ENCODE data around the gene SATL1. TPM values are rescaled to one million over a fixed set of nuclear protein-coding genes. Genes with fewer than 3 reads are reported as not detected.
"Not testable (repeated sequence)": the region's sequence is repeated elsewhere in the genome, so short reads cannot be mapped to it uniquely, and the experiment has no call there.

SATL1 gene, protein sequence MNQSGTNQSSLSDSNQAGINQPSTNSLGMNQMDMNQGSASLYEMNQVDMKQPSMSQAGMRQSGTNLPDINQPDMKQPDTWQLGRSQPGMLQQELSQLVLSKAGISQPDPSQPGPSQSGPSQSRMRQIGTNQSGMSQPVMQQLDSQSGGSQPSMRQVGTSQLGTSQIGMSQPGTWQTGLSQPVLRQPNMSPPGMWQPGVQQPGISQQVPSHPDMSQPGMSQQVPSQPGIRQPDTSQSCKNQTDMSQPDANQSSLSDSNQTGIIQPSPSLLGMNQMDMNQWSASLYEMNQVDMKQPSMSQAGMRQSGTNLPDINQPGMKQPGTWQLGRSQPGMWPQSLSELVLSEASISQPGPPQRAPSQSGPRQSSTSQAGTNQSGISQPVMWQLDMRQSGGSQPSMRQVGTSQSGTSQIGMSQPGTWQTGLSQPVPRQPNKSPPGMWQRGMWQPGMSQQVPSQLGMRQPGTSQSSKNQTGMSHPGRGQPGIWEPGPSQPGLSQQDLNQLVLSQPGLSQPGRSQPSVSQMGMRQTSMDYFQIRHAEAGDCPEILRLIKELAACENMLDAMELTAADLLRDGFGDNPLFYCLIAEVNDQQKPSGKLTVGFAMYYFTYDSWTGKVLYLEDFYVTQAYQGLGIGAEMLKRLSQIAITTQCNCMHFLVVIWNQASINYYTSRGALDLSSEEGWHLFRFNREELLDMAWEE
- not detected in 2 replicates for total RNA-seq

DNA sequence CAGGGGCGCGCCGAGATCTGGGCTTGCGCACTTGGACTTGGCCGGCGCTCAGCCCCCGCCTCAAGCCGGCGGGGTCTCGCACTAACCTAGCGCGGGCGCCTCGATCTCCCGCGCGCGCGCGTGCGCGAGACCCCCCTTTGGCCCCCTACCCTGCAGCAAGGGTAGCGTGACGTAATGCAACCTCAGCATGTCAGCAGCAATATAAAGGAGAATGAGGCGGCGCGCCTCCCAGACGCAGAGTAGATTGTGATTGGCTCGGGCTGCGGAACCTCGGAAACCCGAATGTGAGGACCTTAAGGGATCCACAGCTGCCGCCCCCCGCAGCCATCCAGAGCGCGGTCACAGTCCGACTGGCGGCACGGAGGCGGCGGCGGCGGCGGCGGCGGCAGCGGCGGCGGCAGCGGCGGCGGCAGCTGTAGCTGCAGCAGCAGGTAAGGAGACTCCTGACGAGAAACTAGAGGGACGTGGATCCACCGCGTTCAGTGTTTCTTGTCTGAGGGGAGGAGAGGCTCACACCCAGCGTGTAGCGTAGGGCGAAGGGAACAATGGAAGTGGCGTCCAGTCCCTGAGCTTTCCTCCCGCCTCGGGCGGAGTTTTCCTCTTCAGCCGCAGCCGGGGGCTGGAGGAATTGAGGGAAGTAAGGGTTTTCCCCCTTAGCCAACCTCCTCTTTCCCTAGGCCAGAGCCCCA lies at the start of gene SATL1, which contains the start of gene ZNF711:
Gene SATL1, minus strand, starts transcription at position 19 of the 689 bp plus-strand sequence. CDS start 134,811 bp downstream, outside the sequence.
Gene ZNF711, plus strand, starts transcription at position 231 of the 689 bp plus-strand sequence. CDS start 3,582 bp downstream, outside the sequence.
- peak; percentile 24 for DNase-seq

DNA sequence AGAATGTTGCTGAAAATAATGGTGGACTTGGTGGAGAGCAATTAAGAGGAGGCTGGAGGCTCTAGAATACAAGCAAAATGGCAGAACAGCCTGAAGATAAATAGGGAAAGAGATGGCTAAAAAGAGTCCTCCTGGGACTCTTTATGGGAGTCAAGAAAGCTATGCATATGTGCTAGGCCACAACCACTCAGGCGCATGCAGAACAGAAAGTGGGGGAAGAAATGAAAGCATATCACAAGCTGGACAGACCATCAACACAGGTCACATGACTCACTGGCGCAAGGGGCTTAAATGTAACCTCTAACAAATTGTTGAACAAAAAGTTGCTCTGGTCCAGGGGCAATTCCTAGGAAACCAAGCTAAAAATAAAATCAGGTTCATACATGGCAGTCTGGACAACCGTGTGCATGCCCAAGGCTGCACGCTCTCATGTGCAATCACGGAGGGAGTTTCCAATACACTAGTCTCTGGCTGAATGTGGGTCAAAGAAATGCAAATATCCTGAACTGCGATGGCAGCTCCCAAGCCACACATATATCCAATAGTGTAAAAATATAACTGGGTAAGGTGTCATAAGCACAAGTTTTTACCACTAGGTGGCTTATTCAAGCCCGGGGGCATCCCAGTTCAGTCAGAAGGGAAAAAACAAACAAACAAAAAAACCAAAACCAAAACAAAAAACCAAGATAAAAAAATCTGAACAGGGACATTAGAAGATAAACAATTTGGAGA lies 45.6 kb upstream of the SATL1 start:
- no peak for DNase-seq

DNA sequence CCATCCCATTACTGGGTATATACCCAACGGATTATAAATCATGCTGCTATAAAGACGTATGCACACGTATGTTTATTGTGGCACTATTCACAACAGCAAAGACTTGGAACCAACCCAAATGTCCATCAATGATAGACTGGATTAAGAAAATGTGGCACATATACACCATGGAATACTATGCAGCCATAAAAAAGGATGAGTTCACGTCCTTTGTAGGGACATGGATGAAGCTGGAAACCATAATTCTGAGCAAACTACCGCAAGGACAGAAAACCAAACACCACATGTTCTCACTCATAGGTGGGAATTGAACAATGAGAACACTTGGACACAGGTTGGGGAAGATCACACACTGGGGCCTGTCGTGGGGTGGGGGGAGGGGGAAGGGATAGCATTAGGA lies 41.7 kb upstream of the SATL1 start:
- DNase-seq: not testable (repeated sequence)

DNA sequence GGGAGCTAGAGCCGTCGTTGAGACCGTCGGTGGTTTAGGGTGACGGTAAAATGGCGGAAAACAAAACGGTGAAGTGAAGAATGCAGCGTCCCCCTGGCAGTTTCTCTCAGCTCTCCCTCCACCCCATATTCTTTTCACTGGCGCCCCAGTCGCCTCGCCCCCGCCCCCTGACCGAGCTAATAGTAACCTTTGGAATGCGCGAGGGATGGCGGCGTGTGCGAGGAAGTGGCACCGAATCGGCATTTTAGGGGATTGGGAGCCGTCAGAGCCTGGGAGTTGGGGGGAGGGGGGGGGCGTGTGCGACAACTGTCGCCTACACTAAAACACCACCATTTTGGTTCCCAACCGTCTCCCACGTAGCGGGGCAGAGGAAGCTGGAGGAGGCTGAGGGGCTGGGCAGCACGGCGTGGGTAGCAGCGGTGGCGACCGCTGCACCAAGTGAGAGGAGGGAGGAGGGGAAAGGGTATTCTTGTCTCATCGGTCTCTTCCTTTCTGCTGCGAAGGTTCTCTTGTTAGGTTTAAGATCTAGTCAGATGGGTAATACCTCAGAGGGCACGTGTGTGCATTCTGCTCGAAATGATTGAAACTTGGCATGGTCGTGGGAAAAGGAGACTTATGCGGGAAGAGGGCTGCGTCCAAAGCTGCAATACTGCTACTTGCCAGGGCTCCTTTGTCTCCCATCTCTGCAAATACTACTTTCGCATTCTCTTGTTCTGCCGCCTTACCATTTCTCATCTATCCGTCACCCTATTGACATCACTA lies 1.1 kb upstream of the SATL1 start:
- peak; percentile 14 for DNase-seq

DNA sequence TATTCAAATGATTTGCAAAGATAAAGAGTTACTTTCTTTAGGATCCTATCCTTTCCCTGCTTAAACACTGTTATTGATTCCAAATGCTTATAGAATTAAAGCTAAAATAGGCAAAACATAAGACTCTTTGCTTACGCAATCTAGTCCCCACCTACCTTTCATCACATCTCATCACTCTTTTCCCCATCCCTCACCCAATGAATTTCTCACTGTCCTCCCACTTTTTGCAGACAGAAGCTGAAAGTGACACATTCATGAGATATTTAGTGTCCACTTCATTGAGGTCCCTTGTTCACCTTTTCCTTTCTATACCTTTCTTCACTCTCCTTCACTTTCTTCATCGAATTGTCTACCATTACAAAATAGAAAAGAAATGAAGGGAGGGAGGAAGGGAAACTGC lies 424 bp downstream of the SATL1 start:
- no peak for DNase-seq

DNA sequence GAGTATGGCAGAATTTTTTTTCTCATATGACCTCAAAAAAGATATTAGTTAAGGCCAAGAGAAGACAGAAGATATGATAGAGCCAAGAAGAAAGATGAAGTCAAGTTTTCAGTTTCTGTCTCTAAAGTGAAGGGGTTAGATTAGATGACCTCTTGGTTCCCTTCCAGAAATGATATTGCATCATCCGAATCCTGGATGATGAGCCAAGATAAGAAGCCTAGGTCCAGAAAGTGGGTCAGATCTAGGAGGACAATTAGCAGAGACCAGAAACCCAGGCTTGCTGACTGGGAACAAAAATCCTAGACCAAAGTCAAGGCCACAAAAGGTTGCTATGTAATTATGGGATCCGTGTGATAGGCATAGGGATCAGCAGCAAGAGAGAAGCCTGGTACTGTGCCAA lies 20.2 kb downstream of the SATL1 start:
- no peak for DNase-seq

DNA sequence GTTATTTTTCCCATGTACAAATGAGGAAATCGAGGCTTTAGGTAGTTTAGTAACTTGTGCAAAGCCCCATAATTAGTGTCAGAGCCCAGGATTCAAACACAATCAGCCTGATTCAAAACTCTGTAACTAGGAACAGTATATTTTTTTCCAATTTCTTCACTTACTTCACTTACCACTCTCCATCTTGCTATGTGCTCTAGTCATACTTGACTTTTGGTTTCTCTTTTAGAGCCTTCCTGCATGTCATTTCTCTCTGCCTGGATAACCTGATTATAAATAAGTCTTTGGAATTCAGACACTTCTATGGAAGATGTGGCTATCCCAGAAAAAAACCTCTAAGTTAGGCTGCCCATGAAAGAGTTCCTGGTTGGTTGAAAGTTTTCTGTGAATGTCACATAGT lies 22.2 kb downstream of the SATL1 start:
- no peak for DNase-seq

DNA sequence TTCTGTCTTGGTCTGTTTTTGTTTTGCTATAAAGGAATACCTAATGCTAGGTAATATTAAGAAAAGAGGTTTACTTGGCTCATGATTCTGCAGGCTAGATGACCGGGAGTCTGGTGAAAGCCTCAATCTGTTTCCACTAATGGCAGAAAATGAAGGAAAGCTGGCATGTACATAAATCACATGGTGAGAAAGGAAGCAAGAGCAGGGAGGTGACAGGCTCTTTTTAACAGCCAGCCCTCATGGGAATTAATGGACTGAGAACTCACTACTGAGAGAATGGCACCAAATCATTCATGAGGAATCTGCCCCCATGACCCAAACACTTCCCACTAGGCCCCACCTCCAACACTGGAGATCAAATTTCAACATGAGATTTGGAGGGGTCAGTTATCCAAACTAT lies 27.6 kb downstream of the SATL1 start:
- no peak for DNase-seq

DNA sequence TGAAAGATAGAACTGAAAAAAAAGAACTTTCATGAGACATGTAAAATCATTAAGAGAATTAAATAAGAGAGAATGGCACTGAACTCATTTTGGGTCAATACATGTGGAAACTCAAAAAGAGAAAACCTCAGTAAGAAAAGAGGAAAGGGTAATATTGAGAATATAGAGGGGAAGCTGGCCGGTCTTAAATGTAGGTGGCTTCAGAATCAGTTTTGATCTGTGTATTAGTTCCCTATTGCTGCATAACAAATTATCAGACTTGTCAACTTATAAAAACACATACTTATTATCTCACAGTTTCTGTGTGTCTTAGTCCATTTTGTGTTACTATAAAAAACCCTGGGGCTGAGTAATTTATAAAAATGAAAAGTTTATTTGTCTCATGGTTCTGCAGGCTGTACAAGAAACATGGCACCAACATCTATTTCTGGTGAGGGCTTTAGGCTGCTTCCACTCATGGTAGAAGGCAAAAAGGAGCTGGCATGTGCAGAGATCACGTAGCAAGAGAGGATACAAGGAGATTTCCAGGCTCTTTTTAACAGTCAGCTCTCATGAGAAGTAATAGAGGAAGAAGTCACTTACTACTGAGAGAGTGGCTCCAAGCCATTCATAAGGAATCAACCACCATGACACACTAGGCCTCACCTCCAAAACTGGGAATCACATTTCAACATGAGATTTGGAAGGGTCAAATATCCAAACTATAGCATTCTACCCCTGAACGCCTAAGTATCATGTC lies 29.6 kb downstream of the SATL1 start:
- DNase-seq: no peak

DNA sequence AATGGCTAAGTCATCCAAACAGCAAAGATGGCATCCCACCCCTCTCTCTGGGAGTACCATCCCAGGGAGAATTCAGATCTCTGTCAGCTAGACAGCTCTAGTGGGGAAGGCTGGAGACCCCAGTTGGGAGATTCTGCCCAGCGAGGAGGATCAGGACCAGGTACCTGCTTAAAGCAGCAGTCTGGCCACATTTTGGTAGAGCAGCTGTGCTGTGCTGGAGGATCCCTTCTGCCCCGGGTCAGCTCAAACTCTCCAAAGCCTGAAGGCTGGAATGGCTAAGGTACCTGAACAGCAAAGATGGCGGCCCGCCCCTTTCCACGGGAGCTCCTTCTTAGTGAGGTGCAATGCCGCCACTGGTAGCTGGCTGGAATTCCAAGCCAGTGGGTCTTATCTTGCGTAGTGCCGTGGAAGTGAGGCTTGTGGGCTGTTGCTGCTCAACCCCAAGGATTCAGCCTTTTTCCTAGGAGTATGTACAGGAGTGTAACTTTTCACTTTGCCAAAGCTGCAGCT lies 40.1 kb downstream of the SATL1 start:
- DNase-seq: no peak

DNA sequence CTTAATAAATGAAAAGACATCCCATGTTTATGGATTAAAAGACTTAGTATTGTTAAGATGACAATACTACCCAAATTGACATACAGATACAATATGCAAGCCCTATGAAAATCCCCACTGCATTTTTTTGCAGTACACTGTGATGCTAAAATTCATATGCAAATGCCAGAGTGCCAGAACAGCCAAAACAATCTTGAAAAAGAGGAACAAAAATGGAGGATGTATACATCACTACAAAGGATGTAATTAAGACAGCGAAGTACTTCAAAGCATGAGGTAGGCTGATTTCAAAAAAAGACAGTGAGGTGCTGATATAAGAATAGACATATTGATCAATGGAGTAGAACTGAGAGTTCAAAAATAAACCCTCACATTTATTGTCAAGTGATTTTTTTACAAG lies 47.3 kb downstream of the SATL1 start:
- DNase-seq: no peak

DNA sequence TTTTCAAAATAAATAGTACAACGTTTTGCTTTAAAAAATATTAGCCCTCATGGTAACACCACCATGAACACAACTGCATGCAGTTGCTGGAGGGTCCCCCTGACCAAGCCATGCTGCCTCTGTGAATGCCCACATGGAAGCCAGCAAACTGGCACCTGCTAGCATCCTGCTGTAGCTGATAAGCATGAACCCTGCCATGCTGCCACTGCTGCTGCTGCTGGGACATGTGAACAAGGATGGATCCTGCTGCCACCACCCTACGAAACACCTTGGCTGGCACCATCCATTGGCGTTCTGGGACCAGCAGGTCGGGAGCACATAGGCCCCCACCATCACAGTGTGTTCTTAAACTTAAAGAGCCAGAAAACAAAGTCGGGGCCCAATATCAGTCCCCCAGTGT lies 83.9 kb downstream of the SATL1 start:
- no peak for DNase-seq

DNA sequence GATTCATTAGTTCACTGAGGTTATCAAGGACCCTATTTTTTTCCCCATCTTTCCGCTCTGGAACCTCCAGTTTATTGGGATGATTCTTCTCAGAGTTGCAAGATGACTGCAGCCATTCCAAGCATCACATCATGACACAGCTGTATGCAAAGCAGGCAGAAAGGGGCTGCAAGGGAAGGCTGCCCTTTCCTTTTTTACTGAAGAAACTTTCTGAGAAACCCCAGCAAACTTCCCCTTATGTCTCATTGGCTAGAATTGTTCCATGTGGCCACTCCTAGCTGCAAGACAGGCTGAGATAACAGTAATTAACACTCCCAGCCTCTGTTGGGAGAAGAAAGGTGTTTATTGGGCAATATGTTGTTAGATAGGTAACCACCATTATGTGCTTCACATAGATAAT lies 102.6 kb downstream of the SATL1 start:
- DNase-seq: no peak

DNA sequence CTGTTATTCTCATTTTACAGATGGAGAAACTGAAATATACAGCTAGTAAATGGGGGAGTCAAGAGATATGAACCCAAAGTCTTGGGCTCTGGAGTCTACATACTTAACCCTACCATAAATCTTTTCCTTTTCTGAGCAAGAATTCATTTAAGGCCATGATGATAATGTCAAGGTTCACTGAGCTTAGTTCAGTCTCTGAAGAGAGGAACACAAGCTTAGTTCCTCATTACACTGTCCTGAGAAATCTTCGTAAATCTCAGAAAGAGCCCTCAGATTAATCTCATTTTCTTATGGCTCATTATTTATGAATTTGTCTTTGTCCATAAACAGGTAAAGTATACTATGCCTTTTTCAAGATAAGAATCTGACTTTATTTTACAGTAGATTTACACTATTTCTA lies 104.2 kb downstream of the SATL1 start:
- no peak for DNase-seq

DNA sequence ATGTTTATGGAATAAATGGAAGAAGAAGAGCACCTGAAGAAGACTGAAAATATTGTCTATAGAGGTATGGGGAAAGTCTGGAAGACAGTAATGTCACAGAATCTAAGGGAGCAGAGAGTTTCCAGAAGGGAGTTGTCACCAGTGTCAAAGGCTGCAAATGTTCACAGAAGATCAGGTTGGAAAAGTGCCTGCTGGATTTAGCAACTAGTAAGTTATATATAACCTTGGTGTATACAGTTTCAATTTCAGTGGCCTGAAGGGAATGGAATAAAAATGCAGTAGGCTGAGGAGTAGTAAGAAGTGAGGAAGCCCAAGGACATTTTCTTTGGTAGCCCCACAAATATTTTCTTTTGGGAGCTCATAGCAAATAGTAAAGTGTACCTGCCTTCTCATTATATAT lies 107.2 kb downstream of the SATL1 start:
- no peak for DNase-seq

DNA sequence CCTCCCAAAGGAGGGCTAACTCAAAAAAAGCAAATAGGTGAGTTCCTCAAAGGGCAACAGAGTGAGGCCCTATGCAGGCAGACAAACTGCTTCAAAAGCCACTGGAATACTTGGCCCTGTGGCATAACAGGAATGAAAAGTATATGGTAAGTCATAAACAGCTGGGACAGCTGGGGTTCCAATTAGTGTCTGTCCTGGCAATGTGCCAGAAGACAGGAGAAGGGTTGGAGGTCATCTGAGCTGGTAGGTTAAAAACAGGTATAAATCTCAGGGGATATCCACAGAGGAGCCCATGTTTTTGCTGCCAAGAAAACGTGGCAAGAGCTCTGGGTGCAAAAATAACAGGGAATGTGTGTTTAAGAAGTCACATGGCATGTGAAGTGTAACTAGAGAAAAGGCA lies 128.3 kb downstream of the SATL1 start:
- DNase-seq: no peak

DNA sequence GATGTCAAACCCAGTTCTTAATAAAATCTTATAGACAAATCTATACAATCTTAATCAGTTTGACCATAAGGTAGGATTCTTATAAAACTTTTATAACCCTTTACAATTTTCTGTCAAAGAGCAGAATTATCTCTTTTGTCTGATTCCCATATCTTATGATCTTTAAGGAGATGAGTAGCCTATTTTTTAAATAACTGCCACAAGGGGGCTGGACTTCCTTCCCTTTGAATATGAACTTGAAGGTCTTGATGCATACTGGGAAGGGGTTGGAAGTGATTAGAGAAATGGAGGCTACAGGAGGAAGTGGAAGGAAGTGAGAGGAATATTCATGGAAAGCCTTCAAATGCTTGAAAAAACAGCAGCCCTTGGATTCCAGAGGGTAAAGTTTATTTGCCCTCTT lies 128.8 kb downstream of the SATL1 start:
- DNase-seq: no peak

DNA sequence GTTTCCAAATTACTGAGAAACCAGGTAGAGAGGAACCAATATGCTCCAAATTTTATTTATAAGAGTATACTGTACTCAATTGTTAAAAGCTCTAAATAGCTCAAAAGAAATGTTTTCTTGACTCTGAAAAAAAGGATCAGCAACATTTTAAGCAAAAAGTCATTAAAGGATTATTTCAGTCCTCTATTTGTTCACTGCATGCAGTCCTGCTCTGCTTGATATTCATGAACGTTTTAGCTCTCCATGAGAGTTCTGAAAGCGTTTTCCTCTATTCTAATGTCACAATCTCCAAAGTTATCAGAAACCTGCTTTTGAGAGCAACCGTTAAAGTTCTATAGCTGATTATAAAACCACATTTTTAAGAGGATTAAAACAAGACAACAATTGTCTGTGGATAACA lies 129.4 kb downstream of the SATL1 start:
- DNase-seq: no peak

DNA sequence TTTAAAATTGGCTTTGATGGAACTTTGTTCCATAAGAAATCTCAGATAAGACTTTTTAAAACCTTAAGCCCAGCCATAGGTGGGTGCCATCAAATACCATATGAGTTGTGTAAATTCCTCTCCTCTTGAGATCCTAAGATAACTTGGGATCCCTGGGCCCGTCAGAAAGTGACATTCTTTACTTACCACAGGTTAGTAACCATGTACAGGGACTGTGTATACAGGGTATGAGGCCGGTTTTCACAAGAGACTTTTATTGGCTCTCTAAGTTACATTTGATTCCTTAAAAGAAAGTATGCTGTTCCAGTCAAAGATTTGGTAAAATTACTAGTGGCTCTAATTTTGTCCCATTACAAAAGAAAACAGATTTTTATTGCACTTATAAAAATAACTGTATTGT lies 129.8 kb downstream of the SATL1 start:
- DNase-seq: no peak

DNA sequence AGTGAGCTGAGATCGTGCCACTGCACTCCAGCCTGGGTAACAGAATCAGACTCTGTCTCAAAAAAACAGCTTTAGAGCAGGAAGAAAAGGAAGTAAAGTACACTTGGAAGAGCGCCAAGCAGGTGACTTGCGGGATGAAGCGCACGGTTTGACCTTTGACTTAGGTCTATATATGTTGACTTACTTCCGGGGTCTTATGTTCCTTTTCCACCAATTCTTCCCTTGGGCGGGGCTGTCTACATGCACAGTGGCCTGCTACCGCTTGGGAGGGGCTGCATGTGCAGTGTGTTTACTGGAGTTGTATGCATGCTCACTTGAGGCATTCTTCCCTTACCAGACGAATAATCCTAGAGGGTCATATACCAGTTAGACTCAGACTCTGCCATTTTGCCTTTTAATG lies 131.3 kb downstream of the SATL1 start:
- no peak for DNase-seq

DNA sequence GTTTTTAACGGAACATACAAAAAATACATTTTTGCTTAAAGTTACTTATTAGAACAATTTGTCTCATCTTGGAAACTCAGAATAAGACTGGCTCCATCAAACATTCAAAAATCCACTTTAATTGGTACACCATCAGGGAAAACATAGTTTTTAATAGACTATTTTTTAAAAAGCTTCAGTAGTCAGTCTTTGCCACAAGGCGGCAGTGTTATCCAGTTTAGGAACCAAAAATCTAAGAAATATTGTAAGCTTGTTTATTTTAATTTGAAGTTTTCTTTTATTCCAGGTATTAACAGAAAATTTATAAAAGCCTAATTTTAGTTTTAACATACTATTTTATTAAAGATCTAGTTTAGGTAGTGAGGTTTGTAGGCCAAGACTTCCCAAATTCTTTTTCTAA lies 132.2 kb downstream of the SATL1 start:
- peak; percentile 22 for DNase-seq

Data from dermis blood vessel endothelial cell (primary cell).